Activated CD8-positive, alpha-beta memory T cell treated with anti-CD3 and anti-CD28 coated beads for 36 hours (primary cell): ENCODE data around the gene ST8SIA1. TPM values are rescaled to one million over a fixed set of nuclear protein-coding genes. Genes with fewer than 3 reads are reported as not detected.

ENCODE experiments used
- total RNA-seq, 2 experiments: library from RNA; stranded (reverse); gene quantifications; one replicate each; pipeline ENCODE4 v1.2.3, GENCODE V29; 2021

ST8SIA1 gene
- total RNA-seq, 2 experiments from 2014 or later: 3.5 to 4.1 TPM

Other genes starting within 250 kb of the ST8SIA1 start
- gene C2CD5, start 209.8 kb upstream of the ST8SIA1 start, total RNA-seq: 10 to 100 TPM; 25.4 to 27.9 TPM